Activated naive CD8-positive, alpha-beta T cell treated with anti-CD3 and anti-CD28 coated beads, Interleukin-2, amount 50 U/mL, for 16 hours (primary cell): ENCODE measurements around the gene FOXP1.

Experiments used
- DNase-seq: peaks from one replicate; pipeline ENCODE4 v3.0.0-alpha.2; 2020; ENCODE audit warnings: low read depth, low spot score

The FOXP1 gene

GRCh38 chr3:71398157-71398836, 185.2 kb downstream of the FOXP1 start:
- DNase-seq: no peak

- DNase-seq: no peak
These were observed 185.8 kb downstream of the FOXP1 start for GRCh38 chr3:71397726-71398125.

- DNase-seq: no peak
These were observed 186.5 kb downstream of the FOXP1 start for GRCh38 chr3:71397046-71397445.

GRCh38 chr3:71395927-71396695, 187.4 kb downstream of the FOXP1 start:
- DNase-seq: no peak

GRCh38 chr3:71395470-71395869, 188.1 kb downstream of the FOXP1 start:
- DNase-seq: no peak

- DNase-seq: no peak
These were observed 189.8 kb downstream of the FOXP1 start for GRCh38 chr3:71393745-71394144.

GRCh38 chr3:71393093-71393492, 190.4 kb downstream of the FOXP1 start:
- DNase-seq: no peak

GRCh38 chr3:71392251-71392650, 191.3 kb downstream of the FOXP1 start:
- no peak for DNase-seq

GRCh38 chr3:71391361-71391760, 192.2 kb downstream of the FOXP1 start:
- no peak for DNase-seq

GRCh38 chr3:71389911-71390573, 193.5 kb downstream of the FOXP1 start:
- no peak for DNase-seq

- DNase-seq: no peak
These were observed 194.3 kb downstream of the FOXP1 start for GRCh38 chr3:71389191-71389590.

GRCh38 chr3:71388535-71389120, 194.9 kb downstream of the FOXP1 start:
- no peak for DNase-seq

GRCh38 chr3:71387586-71387985, 195.9 kb downstream of the FOXP1 start:
- no peak for DNase-seq

GRCh38 chr3:71384837-71385716, 198.5 kb downstream of the FOXP1 start:
- DNase-seq: no peak

GRCh38 chr3:71384388-71384787, 199.1 kb downstream of the FOXP1 start:
- DNase-seq: no peak

GRCh38 chr3:71380096-71380495, 203.4 kb downstream of the FOXP1 start:
- DNase-seq: no peak

GRCh38 chr3:71378509-71378908, 205.0 kb downstream of the FOXP1 start:
- no peak for DNase-seq

GRCh38 chr3:71376911-71377310, 206.6 kb downstream of the FOXP1 start:
- no peak for DNase-seq

GRCh38 chr3:71376503-71376902, 207.0 kb downstream of the FOXP1 start:
- DNase-seq: no peak

GRCh38 chr3:71374582-71374981, 208.9 kb downstream of the FOXP1 start:
- DNase-seq: no peak

GRCh38 chr3:71372911-71373637, 210.5 kb downstream of the FOXP1 start:
- DNase-seq: no peak
